OCI-LY3 (cell line): ENCODE data around the gene AHRR.

ENCODE experiments used
- EZH2phosphoT487 ChIP-seq: fragments of 200-600 bp; shearing (Covaris generic); IDR thresholded peaks from 2 replicates; pipeline ENCODE4 v1.6.1; 2018; ENCODE audit warnings: antibody characterized with exemption, mixed run types, low read depth
- TF ChIP-seq, protein P1 (sequence below): fragments of 200-600, 300-600 bp; sonication (generic); IDR thresholded peaks from 2 replicates; pipeline ENCODE4 v1.5.1; 2014; ENCODE audit warnings: antibody characterized with exemption, low read length, low read depth

DNA sequence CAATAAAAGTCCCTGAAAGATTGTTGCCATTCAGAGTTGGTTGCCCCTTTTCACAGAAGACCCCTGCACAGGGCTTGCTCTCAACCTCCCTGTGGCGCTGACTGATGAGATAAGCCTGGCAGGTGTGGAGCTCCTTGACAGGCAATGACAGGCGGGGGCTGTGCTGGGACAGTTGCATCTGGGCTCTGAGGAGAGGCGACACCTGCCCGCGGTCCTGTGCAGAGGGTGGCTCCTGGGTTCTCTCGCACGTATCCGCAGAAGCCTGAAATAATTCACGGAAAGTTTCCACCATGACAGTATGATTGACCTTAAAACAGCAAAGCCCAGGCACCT lies 101.7 kb downstream of the AHRR start:
- TF ChIP-seq, protein P1, sequence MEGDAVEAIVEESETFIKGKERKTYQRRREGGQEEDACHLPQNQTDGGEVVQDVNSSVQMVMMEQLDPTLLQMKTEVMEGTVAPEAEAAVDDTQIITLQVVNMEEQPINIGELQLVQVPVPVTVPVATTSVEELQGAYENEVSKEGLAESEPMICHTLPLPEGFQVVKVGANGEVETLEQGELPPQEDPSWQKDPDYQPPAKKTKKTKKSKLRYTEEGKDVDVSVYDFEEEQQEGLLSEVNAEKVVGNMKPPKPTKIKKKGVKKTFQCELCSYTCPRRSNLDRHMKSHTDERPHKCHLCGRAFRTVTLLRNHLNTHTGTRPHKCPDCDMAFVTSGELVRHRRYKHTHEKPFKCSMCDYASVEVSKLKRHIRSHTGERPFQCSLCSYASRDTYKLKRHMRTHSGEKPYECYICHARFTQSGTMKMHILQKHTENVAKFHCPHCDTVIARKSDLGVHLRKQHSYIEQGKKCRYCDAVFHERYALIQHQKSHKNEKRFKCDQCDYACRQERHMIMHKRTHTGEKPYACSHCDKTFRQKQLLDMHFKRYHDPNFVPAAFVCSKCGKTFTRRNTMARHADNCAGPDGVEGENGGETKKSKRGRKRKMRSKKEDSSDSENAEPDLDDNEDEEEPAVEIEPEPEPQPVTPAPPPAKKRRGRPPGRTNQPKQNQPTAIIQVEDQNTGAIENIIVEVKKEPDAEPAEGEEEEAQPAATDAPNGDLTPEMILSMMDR: no peak
- no peak for TF ChIP-seq EZH2phosphoT487
